Panc1 (cell line): ENCODE data around the gene PRODH. TPM values are rescaled to one million over a fixed set of nuclear protein-coding genes. Genes with fewer than 3 reads are reported as not detected.

ENCODE experiments used
- ATAC-seq: fragments of 200-7000 bp; cut with Tn5 transposase; 2 replicates; pipeline ENCODE4 v1.9.1; 2020; ENCODE audit warnings: mild to moderate bottlenecking, moderate library complexity
- BruUV-seq: library from RNA; stranded (reverse); fragments of 400-500 nt; replicated peaks from 2 replicates; lab custom pipeline; 2021; lab: Mats Ljungman, UMichigan
- CTCF ChIA-PET: fragments of 300-600 bp; sonication (Branson Sonifier 250); formaldehyde crosslinking; loops from one replicate; lab custom pipeline; 2022; ENCODE audit warnings: antibody characterized with exemption; lab: Charles Lee
- POLR2A ChIA-PET: fragments of 300-600 bp; sonication (Branson Sonifier 250); formaldehyde crosslinking; loops from one replicate; lab custom pipeline; 2022; ENCODE audit warnings: antibody characterized with exemption; lab: Charles Lee
- DNase-seq: peaks from one replicate; pipeline ENCODE4 v3.0.0-alpha.2; 2010; ENCODE audit warnings: low read depth, low spot score
- H3K27ac ChIP-seq: 2 replicates; pipeline ENCODE4 v1.5.1; 2011; ENCODE audit warnings: mild to moderate bottlenecking, low read length, inconsistent platforms
- H3K27me3 ChIP-seq: fragments of 200-500 bp; sonication (Bioruptor generic); 2 replicates; pipeline ENCODE4 v1.6.0; 2014; ENCODE audit warnings: low read length, inconsistent platforms; ENCODE audit not compliant: control insufficient read depth, insufficient read depth
- H3K36me3 ChIP-seq: fragments of 200-500 bp; sonication (Bioruptor generic); 2 replicates; pipeline ENCODE4 v1.5.1; 2014; ENCODE audit warnings: inconsistent platforms, mild to moderate bottlenecking, low read length, moderate library complexity; ENCODE audit not compliant: control insufficient read depth, insufficient read depth
- H3K4me1 ChIP-seq: 2 replicates; pipeline ENCODE4 v1.5.1; 2011; ENCODE audit warnings: inconsistent platforms, mild to moderate bottlenecking, low read length, moderate library complexity; ENCODE audit not compliant: control insufficient read depth, insufficient read depth
- H3K4me3 ChIP-seq, 2 experiments: 2 replicates each; pipeline ENCODE4 v1.5.1; 2011 to 2012; ENCODE audit warnings: low read depth in 2 of 2, low read length in 2 of 2, mild to moderate bottlenecking in 2 of 2, inconsistent platforms in 1 of 2, moderate library complexity in 1 of 2
- H3K9me3 ChIP-seq: fragments of 200-500 bp; sonication (Bioruptor generic); 2 replicates; pipeline ENCODE4 v1.5.1; 2014; ENCODE audit warnings: low read depth, mild to moderate bottlenecking, inconsistent platforms, low read length, moderate library complexity; ENCODE audit not compliant: control insufficient read depth, insufficient read depth
- POLR2AphosphoS5 ChIP-seq: IDR thresholded peaks from 2 replicates; pipeline ENCODE4 v1.6.1; 2012; ENCODE audit warnings: mild to moderate bottlenecking, low read depth, low read length, moderate library complexity
- SIN3A ChIP-seq: IDR thresholded peaks from 2 replicates; pipeline ENCODE4 v1.6.1; 2012; ENCODE audit warnings: low read depth, mild to moderate bottlenecking, low read length, moderate library complexity, borderline replicate concordance; ENCODE audit not compliant: insufficient read depth
- TCF7L2 ChIP-seq: IDR thresholded peaks from 2 replicates; pipeline ENCODE4 v1.6.1; 2011; ENCODE audit warnings: mild to moderate bottlenecking, low read depth, low read length, inconsistent platforms
- in situ Hi-C: cut with HindIII; loops from 2 replicates; pipeline ENCODE4 v1.10.0; 2016; ENCODE audit warnings: low sequenced_read_pairs, low pct_unique_long_range_greater_than_20kb
- intact Hi-C: fragments of 100-400 bp; cut with micrococcal nuclease; formaldehyde crosslinking; loops from one replicate; pipeline ENCODE4 v1.10.0; 2022; ENCODE audit not compliant: unreplicated experiment
- total RNA-seq: library from RNA; stranded (reverse); gene quantifications from one replicate; pipeline ENCODE4 v1.2.1, GENCODE V29; 2021; ENCODE audit not compliant: unreplicated experiment
- TF ChIP-seq, protein P1 (sequence below), 2 experiments: IDR thresholded peaks; 2 replicates each; pipeline ENCODE4 v1.6.1; 2011 to 2012; ENCODE audit warnings: low read depth in 2 of 2, control low read depth in 1 of 2, low read length in 1 of 2, mild to moderate bottlenecking in 1 of 2, moderate library complexity in 1 of 2; ENCODE audit not compliant: insufficient read depth in 1 of 2
- TF ChIP-seq, protein P2 (sequence below): fragments of 450-650 bp; IDR thresholded peaks from 2 replicates; pipeline ENCODE4 v1.5.1; 2017; ENCODE audit warnings: mild to moderate bottlenecking

The PRODH gene
- total RNA-seq, 1 experiment from 2014 or later: 1.4 TPM

DNA sequence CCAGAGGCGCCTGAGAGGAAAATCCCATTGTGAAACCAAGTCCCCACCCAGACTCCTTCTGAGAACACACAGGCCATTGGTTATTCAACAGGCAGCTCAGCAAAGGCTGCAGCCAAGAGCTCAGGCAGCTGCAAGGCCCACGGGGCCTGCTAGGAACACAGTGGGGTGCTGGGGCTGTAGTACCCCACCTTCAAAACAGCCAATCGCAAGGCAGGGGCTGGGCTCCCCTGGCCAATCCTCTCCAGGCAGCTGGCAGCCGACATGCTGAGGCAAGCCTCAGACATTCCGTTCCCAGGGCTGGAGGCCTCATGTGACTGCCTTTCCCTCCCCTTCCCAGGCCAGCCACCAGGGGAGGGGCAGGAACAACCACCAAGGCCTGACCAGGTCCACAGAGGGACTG is 6.6 kb downstream of the PRODH start:
- H3K4me3 ChIP-seq: no peak overlapping the region
- no peaks in the 10 kb centered on the region for H3K9me3 ChIP-seq
- in situ Hi-C loops: no loop called here
- CTCF ChIA-PET: no interaction called here
- DNase-seq (no peak), ATAC-seq (no peak)
- intact Hi-C loops: no loop called here
- H3K27me3 ChIP-seq: no peaks in the 10 kb centered on the region
- TF ChIP-seq, protein P1, sequence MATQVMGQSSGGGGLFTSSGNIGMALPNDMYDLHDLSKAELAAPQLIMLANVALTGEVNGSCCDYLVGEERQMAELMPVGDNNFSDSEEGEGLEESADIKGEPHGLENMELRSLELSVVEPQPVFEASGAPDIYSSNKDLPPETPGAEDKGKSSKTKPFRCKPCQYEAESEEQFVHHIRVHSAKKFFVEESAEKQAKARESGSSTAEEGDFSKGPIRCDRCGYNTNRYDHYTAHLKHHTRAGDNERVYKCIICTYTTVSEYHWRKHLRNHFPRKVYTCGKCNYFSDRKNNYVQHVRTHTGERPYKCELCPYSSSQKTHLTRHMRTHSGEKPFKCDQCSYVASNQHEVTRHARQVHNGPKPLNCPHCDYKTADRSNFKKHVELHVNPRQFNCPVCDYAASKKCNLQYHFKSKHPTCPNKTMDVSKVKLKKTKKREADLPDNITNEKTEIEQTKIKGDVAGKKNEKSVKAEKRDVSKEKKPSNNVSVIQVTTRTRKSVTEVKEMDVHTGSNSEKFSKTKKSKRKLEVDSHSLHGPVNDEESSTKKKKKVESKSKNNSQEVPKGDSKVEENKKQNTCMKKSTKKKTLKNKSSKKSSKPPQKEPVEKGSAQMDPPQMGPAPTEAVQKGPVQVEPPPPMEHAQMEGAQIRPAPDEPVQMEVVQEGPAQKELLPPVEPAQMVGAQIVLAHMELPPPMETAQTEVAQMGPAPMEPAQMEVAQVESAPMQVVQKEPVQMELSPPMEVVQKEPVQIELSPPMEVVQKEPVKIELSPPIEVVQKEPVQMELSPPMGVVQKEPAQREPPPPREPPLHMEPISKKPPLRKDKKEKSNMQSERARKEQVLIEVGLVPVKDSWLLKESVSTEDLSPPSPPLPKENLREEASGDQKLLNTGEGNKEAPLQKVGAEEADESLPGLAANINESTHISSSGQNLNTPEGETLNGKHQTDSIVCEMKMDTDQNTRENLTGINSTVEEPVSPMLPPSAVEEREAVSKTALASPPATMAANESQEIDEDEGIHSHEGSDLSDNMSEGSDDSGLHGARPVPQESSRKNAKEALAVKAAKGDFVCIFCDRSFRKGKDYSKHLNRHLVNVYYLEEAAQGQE (IDR thresholded peaks at IDR 0.05; ENCODE audit: insufficient read depth in 1 of 2, low read depth in 2 of 2, low read length in 1 of 2): no peak
- TF ChIP-seq SIN3A (no peak), TCF7L2 (no peak), POLR2AphosphoS5 (no peak)
- TF ChIP-seq, protein P2, sequence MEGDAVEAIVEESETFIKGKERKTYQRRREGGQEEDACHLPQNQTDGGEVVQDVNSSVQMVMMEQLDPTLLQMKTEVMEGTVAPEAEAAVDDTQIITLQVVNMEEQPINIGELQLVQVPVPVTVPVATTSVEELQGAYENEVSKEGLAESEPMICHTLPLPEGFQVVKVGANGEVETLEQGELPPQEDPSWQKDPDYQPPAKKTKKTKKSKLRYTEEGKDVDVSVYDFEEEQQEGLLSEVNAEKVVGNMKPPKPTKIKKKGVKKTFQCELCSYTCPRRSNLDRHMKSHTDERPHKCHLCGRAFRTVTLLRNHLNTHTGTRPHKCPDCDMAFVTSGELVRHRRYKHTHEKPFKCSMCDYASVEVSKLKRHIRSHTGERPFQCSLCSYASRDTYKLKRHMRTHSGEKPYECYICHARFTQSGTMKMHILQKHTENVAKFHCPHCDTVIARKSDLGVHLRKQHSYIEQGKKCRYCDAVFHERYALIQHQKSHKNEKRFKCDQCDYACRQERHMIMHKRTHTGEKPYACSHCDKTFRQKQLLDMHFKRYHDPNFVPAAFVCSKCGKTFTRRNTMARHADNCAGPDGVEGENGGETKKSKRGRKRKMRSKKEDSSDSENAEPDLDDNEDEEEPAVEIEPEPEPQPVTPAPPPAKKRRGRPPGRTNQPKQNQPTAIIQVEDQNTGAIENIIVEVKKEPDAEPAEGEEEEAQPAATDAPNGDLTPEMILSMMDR: no peak
- no TSS peak for BruUV-seq
- H3K4me1 ChIP-seq: no peaks in the 10 kb centered on the region
- H3K27ac ChIP-seq: no peak overlapping the region
- POLR2A ChIA-PET: no interaction called here
- no peaks in the 10 kb centered on the region for H3K36me3 ChIP-seq

- TF ChIP-seq, protein P1 (IDR thresholded peaks at IDR 0.05; ENCODE audit: insufficient read depth in 1 of 2, low read depth in 2 of 2, low read length in 1 of 2): no peak
- TF ChIP-seq, protein P2: no peak
- no peak for TF ChIP-seq POLR2AphosphoS5
- TF ChIP-seq TCF7L2: no peak
- intact Hi-C loops: no loop called here
- ChIA-PET POLR2A (no interaction called here), CTCF (no interaction called here)
- BruUV-seq: no TSS peak
- DNase-seq: no peak
- no peak for ATAC-seq
- Histone ChIP-seq H3K4me3 (no peak overlapping the region), H3K27me3 (no peaks in the 10 kb centered on the region), H3K4me1 (no peaks in the 10 kb centered on the region), H3K36me3 (no peaks in the 10 kb centered on the region), H3K9me3 (no peaks in the 10 kb centered on the region), H3K27ac (no peak overlapping the region)
- in situ Hi-C loops: no loop called here
Measured at GRCh38 chr22:18927573-18927972, 8.5 kb downstream of the PRODH start.
